Adrenal gland (tissue), 5 donors: ENCODE measurements around the gene ZNF322.

Experiments used
- POLR2A ChIP-seq, 2 donors: fragments of 450-650 bp; IDR thresholded peaks; one replicate each; pipeline ENCODE4 v1.6.1; 2017; ENCODE audit warnings: antibody characterized with exemption in 2 of 2, mild to moderate bottlenecking in 2 of 2, moderate library complexity in 1 of 2
- TF ChIP-seq, protein P1 (sequence below), 6 experiments: fragments of 450-650 bp in 4 of 6; fragments of 200-600 bp in 2 of 6; sonication (generic) in 1 of 6; IDR thresholded peaks; 1 replicate in 5 of 6; 2 replicates in 1 of 6; pipeline versions ENCODE4 v1.5.1 to v1.8.0; 2016 to 2021; ENCODE audit warnings: antibody characterized with exemption in 6 of 6, mild to moderate bottlenecking in 2 of 6, moderate library complexity in 1 of 6
- donor health status: DM: no; HTN: no; CAD: no.

DNA sequence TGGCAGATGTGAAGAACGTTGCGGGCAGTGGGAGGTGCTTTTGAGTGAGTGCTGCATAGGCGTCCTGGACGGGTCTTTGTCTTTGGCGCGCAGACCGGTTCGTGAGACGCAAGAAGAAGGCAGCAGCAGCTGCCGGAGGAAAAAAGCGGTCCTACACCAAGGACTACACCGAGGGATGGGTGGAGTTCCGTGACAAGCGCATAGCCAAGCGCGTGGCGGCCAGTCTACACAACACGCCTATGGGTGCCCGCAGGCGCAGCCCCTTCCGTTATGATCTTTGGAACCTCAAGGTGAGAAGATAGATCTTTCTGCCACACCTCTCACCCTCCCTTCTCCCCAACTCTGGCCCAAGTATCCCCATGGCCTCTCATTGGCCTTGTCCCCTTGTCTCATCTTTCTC is 61.7 kb downstream of the ZNF322 start:
- TF ChIP-seq, protein P1, sequence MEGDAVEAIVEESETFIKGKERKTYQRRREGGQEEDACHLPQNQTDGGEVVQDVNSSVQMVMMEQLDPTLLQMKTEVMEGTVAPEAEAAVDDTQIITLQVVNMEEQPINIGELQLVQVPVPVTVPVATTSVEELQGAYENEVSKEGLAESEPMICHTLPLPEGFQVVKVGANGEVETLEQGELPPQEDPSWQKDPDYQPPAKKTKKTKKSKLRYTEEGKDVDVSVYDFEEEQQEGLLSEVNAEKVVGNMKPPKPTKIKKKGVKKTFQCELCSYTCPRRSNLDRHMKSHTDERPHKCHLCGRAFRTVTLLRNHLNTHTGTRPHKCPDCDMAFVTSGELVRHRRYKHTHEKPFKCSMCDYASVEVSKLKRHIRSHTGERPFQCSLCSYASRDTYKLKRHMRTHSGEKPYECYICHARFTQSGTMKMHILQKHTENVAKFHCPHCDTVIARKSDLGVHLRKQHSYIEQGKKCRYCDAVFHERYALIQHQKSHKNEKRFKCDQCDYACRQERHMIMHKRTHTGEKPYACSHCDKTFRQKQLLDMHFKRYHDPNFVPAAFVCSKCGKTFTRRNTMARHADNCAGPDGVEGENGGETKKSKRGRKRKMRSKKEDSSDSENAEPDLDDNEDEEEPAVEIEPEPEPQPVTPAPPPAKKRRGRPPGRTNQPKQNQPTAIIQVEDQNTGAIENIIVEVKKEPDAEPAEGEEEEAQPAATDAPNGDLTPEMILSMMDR (IDR thresholded peaks at IDR 0.05): no peak
- no peak for TF ChIP-seq POLR2A (IDR thresholded peaks at IDR 0.05)
